ENCODE results near the gene PRRG4.
A peak's percentile ranks its signal among the peaks of the same experiment; 100 is the strongest.

The PRRG4 gene

DNA sequence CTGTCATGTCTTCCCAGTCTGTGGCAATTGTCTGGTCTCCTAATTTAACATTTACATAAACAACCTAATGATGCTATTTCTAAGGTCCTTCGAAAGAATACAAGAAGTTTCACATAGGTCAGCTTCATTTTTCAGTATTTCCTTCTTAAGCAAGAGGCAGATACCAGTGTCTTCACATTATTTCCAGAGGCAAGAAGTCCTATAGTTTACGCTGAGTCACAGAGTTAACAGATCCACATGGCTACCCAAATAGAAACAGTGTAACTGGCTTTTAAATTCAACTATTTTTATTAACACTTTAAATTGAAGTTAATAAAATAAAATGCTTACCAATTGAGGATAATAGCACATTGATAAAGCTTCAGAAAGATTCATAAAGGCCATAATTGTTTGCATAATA is 10.9 kb downstream of the PRRG4 start:
- H4K20me1 ChIP-seq (ENCODE audit: insufficient read depth, low read length, poor library complexity, severe bottlenecking): no peaks in the 10 kb centered on the region
- H3K4me2 ChIP-seq (ENCODE audit: low read depth, low read length, poor library complexity, severe bottlenecking): no peak overlapping the region
- H2AFZ ChIP-seq (ENCODE audit: low read length): peak overlapping the region; percentile 45; the same call in 1 of the 2 replicates
- H3K27me3 ChIP-seq (ENCODE audit: insufficient read depth, low read length, poor library complexity, severe bottlenecking): no peaks in the 10 kb centered on the region
- no peaks in the 10 kb centered on the region for H3K36me3 ChIP-seq (ENCODE audit: insufficient read depth, low read length)
- no peak overlapping the region for H3K4me3 ChIP-seq (ENCODE audit: low read length, poor library complexity, severe bottlenecking)
- no peaks in the 10 kb centered on the region for H3K9me2 ChIP-seq (replicated peaks; ENCODE audit: low read depth, low read length)
- no peaks in the 10 kb centered on the region for H3K9me3 ChIP-seq (ENCODE audit: insufficient read depth, low read depth, low read length)
- H3K4me1 ChIP-seq (ENCODE audit: insufficient read depth, low read length, poor library complexity, severe bottlenecking): no peaks in the 10 kb centered on the region
- H3K9ac ChIP-seq (ENCODE audit: low read depth, low read length, poor library complexity, severe bottlenecking): no peak overlapping the region
- H3F3A ChIP-seq (ENCODE audit: low read depth): no peaks in the 10 kb centered on the region
- no peaks in the 10 kb centered on the region for H3K79me2 ChIP-seq (ENCODE audit: insufficient read depth, low read length)
- TF ChIP-seq EZH2phosphoT487 (IDR thresholded peaks at IDR 0.05; ENCODE audit: borderline replicate concordance): no peak
- TF ChIP-seq CTCF (conservative IDR thresholded peaks at IDR 0.05; ENCODE audit: low read length): no peak

DNA sequence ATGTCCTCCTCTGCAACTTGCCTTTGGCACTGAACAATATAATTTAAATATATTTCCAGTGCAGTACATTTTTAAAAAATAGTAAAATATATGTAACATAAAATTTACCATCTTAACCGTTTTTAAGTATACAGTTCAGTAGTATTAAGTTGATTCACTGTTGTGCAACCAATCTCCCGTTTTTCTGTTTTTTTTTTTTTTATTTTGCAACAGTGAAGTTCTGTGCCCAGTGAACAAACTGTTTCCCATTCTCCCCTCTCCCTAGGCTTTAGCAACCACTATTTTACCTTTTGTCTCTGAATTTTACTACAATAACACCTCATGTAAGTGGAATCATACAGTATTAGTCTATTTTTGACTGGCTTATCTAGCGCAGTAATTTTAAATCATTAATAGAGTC is 13.8 kb downstream of the PRRG4 start:
- Histone ChIP-seq H3K9me3 (ENCODE audit: insufficient read depth, low read depth, low read length) (no peaks in the 10 kb centered on the region), H3K4me1 (ENCODE audit: insufficient read depth, low read length, poor library complexity, severe bottlenecking) (no peaks in the 10 kb centered on the region), H3K9me2 (replicated peaks; ENCODE audit: low read depth, low read length) (no peaks in the 10 kb centered on the region), H3K4me3 (ENCODE audit: low read length, poor library complexity, severe bottlenecking) (no peak overlapping the region), H4K20me1 (ENCODE audit: insufficient read depth, low read length, poor library complexity, severe bottlenecking) (no peaks in the 10 kb centered on the region), H3K4me2 (ENCODE audit: low read depth, low read length, poor library complexity, severe bottlenecking) (no peak overlapping the region), H3K9ac (ENCODE audit: low read depth, low read length, poor library complexity, severe bottlenecking) (no peak overlapping the region), H3K27me3 (ENCODE audit: insufficient read depth, low read length, poor library complexity, severe bottlenecking) (no peaks in the 10 kb centered on the region), H2AFZ (ENCODE audit: low read length) (no peak overlapping the region), H3K36me3 (ENCODE audit: insufficient read depth, low read length) (no peaks in the 10 kb centered on the region), H3K79me2 (ENCODE audit: insufficient read depth, low read length) (no peaks in the 10 kb centered on the region), H3F3A (ENCODE audit: low read depth) (no peaks in the 10 kb centered on the region)
- TF ChIP-seq CTCF (conservative IDR thresholded peaks at IDR 0.05; ENCODE audit: low read length): no peak
- TF ChIP-seq EZH2phosphoT487 (IDR thresholded peaks at IDR 0.05; ENCODE audit: borderline replicate concordance): no peak

DNA sequence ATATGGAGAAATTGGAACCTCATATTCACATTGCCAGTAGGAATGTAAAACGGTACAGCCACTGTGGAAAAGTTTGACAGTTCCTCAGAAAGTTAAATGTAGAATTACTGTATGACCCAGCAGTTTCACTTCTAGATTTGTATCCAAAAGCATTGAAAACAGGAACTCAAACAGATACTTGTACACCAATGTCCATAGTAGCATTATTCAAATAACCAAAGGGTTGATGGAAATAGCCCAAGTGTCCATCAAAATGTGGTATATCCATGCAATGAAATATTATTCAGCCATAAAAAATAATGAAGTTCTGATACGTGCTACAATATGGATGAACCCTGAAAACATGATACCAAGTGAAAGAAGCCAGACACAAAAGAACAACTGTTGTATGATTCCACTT is 17.8 kb downstream of the PRRG4 start:
- H3F3A ChIP-seq (ENCODE audit: low read depth): no peaks in the 10 kb centered on the region
- no peaks in the 10 kb centered on the region for H3K27me3 ChIP-seq (ENCODE audit: insufficient read depth, low read length, poor library complexity, severe bottlenecking)
- TF ChIP-seq CTCF (conservative IDR thresholded peaks at IDR 0.05; ENCODE audit: low read length) (no peak), EZH2phosphoT487 (IDR thresholded peaks at IDR 0.05; ENCODE audit: borderline replicate concordance) (no peak)
- no peak overlapping the region for H2AFZ ChIP-seq (ENCODE audit: low read length)
- H3K9ac ChIP-seq (ENCODE audit: low read depth, low read length, poor library complexity, severe bottlenecking): no peak overlapping the region
- H3K4me2 ChIP-seq (ENCODE audit: low read depth, low read length, poor library complexity, severe bottlenecking): no peak overlapping the region
- no peaks in the 10 kb centered on the region for H3K4me1 ChIP-seq (ENCODE audit: insufficient read depth, low read length, poor library complexity, severe bottlenecking)
- H3K79me2 ChIP-seq (ENCODE audit: insufficient read depth, low read length): no peaks in the 10 kb centered on the region
- H4K20me1 ChIP-seq (ENCODE audit: insufficient read depth, low read length, poor library complexity, severe bottlenecking): no peaks in the 10 kb centered on the region
- no peaks in the 10 kb centered on the region for H3K9me2 ChIP-seq (replicated peaks; ENCODE audit: low read depth, low read length)
- no peak overlapping the region for H3K4me3 ChIP-seq (ENCODE audit: low read length, poor library complexity, severe bottlenecking)
- H3K9me3 ChIP-seq (ENCODE audit: insufficient read depth, low read depth, low read length): no peaks in the 10 kb centered on the region
- no peaks in the 10 kb centered on the region for H3K36me3 ChIP-seq (ENCODE audit: insufficient read depth, low read length)
